IPS DF 4.7 (cell line): ENCODE data around the gene POU2F2.

Experiments used
- DNase-seq: peaks from one replicate; pipeline ENCODE4 v3.0.0-alpha.2; 2013; ENCODE audit warnings: low spot score; ENCODE audit errors: extremely low read depth

The POU2F2 gene

DNA sequence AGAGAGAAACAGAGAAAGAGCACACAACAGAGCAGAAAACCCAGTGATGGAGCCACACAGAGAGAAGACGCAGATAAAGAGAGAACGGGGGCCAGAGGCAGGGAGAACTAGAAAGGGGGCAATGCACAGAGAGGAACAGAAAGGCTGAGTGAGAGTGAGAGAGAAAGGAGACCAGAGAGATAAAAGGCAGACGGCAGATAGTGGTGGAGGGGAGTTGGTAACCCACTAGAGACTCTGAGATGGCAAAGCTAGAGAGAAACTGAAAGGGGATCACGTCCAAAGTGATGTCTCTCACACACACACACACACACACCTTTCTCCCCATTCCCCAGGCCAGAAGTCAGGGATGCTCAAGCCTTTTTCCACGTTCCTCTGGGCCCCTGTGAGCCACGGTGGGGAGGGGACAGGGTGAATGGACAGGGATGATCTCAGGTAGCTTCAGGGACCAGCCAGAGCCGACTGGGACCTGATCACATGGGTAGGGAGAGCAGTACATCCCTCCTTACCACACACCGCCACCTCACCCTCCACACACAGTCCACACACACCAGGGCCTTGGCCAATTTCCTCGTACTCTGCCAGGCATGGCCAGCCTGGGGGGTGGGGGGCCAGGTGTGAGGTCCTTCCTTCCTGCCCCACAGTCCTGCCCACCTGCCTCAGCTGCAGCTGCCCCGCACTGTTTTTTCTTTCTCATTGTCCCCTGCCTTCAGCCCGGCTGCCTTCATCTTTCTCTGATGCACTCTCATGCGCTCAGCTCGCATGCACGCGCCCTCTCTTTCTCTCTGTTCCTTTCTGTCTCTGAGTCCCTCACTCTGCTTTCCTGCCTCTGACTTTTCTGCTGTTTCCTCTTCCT, 22.5 kb upstream of the POU2F2 start:
- DNase-seq = no peak

DNA sequence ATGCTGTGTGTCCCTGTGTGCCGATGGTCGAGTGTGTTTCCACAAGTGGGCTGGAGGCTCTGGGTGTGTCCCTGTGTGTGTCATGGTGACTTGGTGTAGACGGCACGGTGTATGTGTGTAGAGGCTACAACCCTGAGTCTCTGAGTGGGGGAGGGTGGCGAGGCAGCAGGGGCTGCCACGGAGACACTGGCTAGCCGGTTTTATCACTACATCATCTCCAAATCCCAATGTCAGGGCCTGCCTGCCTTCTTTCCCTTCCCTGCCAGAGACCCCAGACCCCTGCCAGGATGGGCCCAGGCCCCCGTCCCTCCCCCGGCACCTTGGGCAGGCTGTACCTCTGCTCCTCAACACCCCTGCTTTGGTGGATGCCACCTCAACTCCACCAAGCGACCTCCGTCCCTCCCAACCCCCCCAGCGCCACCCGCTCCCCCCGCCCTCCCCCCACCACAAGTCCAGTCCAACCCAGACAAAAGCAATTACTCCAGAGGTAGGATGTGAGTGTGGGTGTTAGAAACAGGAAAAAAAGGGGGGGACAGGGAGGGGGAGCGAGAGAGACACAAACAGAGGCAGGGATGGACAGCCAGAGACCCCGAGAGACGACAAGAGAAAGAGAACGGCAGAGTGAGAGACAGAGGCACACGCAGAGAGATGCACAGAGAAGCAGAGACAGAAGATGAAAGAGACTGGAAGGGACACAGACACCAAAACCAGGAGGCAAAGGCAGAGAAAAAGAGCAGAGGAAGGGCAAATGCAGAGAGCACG, 21.6 kb upstream of the POU2F2 start:
- no peak for DNase-seq

DNA sequence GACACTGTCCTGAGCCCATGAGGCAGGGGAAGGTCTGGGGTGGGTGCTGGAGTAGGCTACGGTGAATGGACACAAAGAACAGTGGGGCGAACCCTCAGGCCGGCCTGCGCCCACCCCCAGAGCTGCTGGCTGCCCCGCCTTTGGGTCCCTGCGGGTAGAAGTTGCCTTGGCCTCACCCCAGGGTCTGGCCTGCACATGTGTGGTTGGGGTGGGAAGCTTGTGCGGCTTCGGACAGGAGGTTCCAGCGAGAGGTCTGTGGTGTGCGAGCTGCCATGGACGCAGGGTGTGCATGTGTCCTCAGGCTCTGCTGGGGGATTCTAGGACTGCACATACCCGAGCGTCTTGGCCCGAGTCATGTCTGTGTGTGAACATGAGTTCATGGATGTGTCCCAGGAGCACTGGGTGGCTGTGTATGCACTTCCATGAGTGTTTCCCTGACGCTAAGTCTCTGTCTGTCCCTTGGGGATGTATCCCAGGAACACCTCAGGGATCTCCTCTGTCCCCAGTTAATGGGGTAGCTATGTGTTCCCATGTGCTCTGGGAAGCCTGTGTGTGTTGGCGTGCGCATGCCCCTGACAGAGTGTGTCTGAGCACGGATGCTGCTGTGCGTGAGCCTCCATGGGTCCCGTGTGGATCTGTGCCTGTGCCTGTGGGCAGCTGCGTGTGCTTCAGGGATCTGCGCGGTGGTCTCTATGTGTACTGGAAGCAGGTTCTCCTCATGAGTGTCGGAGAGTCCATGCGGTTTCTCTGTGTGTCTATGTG, 20.8 kb upstream of the POU2F2 start:
- DNase-seq = no peak

DNA sequence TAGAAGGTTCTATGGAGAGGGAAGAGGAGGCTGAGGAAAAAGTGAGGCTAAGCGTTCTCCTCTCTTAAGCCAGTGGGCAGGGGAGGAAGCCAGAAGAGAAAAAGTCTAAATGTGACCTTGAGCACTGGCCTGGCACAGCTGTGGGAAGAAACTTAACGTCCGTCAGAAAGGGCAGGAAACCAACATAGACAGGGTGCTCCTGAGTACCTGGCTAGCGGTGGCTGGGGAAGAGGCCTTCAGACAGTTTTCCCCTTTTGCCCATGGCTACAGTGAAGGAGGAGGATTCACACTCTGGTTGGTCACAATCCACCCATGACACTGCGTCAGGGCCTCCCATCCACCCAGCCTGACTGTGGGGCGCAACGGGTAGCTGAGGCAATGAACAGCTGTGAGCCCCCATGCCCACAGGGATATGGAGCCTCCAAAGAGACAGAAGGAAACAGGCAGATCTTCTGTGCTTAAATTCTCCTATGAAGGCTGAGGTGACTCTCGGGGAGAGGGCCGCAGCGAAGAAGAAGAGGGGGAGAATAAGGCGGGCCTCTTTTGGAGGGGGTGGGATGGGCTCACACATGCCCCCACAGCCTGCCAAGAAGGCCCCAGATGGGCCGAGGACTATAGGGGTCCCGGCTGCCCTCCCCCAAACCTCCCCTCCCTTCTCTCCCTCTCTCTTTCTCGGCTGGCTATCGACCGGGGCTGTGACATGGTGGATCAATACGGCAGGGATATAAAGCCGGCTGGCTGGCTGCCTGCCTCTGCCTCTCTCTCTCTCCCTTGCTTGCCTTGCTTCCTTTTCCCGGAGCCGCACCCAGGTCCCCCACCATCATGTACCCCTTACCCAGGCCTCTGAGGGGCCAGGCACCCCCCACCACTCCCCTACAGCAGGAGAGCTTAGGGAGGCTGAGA, 19.8 kb upstream of the POU2F2 start:
- DNase-seq = no peak

DNA sequence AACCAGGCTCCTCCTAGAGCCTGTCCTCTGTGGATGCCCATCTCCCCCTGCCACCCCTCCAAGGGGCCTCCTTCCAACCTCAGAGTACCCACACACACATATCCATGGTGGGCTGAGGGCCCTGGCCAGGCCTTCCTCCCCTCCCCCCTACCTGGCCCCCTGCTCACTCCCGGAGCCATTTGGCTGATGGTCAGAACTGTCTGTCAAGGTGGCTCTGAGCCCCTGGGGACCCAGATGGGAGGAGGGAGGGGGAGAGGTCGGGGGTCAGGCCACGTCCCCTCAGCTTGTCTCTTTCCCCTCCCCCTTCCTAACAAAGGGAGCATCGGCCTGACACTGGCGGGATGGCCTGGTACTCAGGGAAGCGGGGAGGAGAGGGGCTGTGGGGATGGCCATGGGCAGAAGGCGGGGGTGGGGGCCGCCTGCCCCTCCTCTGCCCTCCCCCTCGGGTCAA, 18.7 kb upstream of the POU2F2 start:
- DNase-seq = no peak

DNA sequence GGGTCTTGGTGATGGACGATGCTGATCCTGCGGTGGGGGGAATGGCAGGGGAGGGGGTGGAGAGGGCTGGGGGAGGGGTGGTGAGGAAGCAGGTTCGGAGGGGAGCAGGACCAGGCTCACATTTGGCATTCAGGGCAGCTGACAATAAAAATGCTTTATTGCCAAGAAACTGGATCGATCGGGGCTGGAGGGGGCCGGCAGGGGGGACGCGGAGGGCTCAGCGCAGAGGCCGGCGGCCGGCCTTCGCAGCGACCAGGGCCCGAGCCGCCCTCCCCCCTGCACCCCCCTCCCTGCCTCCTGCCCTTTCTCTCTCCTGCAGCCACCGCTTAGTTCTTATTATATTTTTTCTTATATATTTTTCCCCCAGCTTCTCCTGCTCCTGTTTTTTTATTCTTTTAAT, 18.1 kb upstream of the POU2F2 start:
- DNase-seq = no peak

DNA sequence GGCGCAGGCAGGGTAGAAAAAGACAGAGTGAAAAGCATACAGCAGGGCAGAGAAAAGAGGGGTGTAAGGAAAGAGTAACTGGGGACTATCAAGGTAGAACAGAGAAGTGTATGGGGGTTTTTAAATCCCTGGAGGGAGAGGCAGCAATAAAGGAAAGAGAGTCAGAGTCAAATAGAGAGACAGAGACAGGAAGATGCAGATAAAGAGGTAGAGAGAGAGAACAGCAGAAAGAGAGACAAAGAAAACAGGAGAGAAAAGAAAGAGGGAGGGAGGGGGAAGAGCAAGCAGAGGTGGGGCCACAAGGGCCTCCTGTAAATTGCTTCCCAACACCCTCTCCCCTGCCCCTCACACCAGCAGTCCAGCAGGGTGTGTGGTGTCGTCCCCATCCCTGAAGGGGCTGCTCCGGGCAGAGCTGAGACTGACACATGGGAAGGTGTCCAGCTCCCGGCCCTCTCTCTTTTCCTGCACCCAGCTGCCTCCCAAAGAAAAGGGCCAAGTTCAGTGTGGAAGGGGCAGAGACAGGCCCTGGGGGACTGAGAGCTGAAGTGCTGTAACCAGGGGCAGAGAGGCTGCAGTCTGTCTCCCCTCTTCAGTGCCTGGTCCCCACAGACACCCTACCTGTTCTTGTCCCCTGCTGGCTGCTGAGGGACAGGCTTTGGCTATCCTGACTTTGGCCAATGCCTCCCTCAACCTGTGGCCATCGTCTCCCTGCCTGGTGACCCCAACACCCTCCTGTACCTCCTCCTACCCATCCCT, 17.4 kb upstream of the POU2F2 start:
- no peak for DNase-seq

DNA sequence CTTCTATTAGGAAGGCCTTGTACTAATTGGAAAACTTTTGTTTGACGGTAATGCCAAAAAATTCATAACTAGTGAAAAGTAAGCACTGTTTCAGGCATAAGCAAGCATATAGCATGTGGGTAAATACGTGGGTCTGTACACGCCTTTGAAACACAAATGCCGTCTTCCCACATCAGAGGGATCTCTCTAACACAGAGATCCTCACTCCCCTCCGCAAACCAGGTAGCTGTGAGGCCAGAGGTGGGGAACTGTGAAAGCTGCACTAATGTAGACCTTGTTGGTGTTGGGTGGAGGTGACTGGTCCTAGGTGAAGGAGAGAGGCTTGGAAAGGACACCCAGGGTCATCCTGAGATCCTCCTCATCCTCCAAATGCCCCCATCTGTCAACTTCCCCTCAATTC, 16.0 kb upstream of the POU2F2 start:
- DNase-seq = no peak

DNA sequence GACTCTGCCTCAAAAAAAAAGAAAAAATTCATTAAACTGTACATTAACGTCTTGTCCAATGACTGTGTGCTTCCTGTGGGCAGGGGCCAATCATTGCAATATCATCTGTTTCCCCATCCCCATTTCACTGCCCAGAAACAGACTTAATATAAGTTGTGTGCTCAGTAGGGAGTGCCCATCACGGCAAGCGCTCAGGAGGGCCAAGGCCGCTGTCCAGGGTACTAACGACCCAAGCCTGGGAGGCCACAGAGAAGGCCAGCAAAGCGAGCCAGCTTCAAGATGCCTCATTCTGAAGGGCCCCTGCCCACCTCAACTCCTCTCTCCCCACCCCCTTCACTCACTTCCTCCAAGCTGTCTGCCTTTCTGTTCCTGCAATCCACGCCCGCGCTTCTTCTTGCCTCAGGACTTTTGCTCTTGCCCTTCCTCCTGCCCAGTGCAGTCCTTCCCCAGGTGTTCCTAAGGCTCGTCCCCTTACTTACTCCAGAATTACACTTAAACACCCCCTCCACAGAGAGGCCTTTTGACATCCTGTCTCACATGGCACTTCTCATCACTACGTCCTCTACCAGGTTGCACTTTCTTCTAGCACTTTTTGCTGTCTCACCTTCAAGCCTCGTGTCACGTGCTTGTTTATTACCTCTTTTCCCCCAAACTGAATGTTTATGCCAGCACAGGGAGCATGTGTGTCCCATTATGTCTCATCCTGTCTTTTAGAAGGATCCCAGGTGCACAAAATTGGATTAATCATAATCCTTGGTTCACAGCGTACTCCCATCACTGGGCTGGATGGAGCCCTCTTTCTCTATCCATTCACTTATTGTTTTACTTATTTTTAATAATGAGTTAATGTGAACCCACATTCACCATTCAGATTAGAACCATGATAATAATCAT, 11.3 kb upstream of the POU2F2 start:
- DNase-seq = no peak

DNA sequence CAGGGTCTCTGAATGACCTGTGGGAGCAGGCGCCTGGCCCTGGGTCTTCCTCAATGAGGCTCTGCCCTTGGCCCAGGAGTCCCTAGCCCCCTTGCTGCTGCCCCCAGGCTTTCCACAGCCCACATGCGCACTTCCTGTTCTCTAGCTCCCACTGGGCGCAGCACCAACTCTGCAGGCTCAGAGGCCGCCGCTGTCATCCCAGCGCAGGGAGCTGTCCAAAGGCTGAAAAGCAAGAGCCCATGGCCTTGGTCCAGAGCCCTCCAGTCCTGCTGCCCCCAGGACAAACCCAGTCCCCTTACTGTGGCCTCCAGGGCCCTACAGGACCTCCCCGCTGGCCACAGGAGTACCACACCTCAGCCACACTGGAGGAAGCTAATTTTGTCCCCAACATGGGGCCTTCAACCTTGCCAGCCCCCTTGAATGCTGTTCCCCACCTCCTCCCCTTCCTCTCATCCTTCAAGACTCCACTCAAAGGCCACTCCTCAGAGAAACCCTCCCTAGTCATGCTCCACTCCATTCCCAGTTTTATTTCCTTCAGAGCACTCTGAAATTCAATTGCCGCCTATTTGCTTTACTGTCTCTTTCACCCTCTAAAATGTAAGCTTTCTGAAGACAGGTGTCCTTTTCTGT, 8.0 kb upstream of the POU2F2 start:
- DNase-seq = no peak

DNA sequence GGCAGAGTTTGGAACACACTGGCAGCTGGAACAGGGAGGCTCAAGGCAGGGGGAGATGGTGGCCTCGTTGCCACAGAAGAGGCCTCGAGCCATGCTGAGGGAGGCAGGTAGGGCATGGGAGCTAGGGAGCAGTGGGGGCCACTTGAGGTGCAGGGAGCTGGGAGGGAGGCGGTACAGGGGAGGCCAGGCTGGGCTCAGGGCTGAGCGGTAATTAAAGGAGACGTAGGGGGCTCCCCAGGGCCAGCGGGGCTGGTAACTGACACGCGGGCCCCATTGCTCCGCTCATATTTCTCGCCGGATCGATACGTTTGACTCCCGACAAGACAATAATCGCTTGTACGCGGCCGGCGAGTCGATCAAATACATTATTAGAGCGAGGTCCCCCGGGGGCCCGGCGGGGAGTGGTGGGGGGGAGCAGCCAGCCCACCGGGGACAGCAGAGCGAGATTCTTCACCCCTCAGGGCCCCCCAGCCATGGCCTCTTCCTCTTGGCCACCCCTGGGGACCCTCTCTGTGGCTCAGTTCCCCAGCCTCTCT, 2.4 kb upstream of the POU2F2 start:
- no peak for DNase-seq

DNA sequence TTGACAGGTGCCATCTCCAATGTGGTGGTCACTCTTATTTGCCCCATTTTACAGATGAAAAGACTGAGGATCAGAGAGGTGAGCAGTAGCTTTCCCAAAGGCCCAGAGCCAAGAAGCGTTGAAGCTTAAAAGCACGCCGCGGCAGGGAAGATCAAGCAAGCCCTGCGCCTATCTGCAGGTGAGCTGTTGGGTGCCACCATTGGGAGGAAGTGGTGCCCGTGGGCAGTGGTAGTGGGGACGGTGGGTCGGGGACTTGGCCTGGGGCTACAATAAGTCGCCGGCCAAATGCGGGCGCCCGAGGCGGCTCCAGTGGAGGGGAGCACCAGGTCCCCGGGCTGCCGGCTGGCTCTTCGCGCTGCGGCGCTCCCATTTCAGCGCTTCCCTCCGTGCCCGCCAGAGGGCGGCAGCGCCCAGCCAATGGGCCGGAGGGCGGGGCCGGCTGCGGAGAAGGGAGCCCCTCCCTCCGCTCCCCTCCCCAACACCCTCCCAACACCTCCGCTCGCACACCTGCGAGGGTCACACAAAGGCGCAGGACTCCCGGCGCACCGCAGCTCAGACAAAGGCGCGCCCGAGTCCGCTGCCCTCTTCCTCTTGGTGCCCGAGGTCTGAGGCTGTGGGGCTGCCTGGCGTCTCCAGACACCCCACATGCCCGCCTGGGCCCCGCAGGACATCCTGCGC, 744 bp upstream of the POU2F2 start:
- no peak for DNase-seq

DNA sequence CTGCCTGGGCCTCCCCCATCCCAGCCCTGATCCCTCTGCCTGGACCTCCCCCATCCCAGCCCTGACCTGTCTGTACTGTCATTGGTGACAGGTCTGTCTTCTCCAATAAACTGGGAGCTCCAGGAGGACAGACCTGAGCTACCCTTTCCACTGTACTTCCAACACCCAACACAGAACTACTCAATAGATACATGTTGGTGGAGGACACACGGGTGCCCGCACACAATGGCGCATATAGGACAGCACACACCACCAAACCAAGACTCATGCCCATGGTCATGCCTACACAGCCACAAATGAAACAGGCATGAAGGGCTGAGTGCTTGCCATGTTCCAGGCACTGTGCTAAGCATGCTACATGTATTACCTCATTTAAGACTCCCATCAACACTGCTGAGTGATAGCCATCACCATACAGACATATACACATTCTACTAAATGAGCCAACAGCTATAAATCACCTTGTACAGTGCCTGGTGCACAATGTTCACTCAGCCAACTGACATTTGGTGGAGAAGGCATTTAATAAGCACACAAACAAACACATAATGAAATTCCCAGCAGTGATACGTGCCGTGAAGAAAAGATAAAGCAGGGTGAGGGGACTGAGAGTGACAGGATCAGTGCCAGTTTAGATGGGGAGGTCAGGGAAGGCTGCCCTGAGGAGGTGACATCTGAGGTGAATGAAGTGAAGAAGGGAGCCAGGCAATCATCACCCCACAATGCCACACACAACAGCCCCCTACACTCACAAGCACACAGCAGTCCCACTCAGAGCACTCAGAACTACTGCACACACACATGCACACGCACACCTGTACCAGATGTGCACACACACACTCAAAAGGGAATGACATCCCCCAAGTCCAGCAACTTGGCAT, 857 bp downstream of the POU2F2 start:
- no peak for DNase-seq

DNA sequence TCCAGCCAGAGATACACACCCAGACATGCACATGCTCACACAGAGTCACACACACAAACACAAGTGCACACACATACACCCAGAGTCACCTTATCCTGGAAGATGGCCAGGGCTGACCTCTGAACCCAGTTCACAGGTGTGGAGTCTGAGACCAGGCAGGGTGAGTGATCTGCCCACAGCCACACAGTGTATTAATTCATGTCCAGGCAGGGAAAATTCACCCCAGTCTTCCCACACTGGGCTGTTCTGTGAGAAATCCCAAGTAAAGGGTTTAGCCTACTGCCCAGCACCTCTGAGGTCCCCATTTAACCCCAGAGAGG, 2.0 kb downstream of the POU2F2 start:
- DNase-seq = no peak

DNA sequence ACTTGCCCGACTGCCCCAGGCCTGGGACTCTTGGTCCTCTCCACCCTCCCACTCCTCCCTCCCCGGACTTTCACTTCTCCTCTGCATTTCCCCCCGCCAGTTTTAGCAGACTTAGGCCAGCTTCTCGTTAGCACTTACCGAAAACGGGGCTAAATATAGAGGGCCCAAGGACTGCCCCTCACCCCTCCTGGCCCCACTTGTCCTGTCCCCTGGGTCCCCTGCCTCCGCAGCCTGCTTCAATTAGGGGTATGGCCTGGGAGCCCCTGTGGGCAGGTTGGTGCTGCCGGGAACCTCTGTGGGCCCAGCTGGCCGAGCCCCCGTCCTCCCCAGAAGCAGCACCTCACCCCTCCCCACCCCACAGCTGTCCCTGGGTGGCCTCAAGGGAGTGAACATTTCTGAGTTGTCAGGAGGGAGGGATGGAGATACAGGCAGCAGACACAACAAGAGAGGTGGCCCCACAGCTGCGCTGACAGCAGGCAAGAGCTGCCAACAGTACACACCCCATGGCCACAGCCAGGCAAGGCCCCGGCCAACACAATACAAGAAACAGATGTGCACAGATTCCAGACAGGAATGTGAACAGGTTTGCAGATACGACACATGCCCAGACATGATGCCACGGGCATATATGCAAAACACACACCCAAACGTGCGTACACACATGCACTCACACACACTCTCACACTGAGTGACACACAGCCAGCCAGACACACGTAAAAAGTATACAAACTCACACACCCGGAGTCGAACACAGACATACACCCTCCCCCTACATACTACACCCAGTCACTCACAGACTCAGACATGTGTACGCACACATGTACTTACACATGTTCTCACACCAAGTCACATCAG, 2.6 kb downstream of the POU2F2 start:
- DNase-seq = no peak

DNA sequence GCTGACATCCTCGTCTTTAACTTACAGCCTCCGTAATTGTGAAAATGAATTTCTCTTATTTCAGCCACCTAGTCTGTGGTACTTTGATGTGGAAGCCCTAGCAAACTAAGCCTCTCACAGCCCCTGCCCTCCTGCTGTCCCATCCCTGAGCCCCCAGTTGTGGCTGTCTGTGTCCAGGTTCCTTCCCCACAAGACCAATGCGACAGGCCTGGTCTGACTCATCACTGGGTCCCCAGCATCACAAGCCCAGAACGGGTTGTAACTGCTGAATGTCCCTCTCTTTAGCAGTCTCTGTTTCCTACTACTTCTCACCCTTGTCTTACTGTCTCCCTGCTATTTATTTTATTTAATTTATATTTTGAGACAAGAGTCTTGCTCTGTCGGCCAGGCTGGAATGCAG, 5.7 kb downstream of the POU2F2 start:
- DNase-seq = no peak
